Upper lobe of left lung (tissue), 4 donors: Measurements from ENCODE around the gene ENAH.

Source experiments
- CTCF ChIP-seq, 6 experiments: fragments of 450-650 bp in 4 of 6; fragments of 200-600 bp in 2 of 6; sonication (generic) in 2 of 6; IDR thresholded peaks; one replicate each; pipeline ENCODE4 v1.5.1; 2016 to 2019; ENCODE audit warnings: antibody characterized with exemption in 6 of 6
- POLR2A ChIP-seq, 4 donors: fragments of 450-650 bp; IDR thresholded peaks; one replicate each; pipeline ENCODE4 v1.5.1; 2016 to 2017; ENCODE audit warnings: antibody characterized with exemption in 4 of 4, mild to moderate bottlenecking in 2 of 4

GRCh38 chr1:225653463-225654276 is 747 bp upstream of the ENAH start:
- TF ChIP-seq CTCF (IDR thresholded peaks at IDR 0.05) = peak in 1 of 6 experiments; percentile 10
- peak in 2 of 4 donors; percentile 31 to 72 for TF ChIP-seq POLR2A (IDR thresholded peaks at IDR 0.05)
